ENCODE results near the gene ARHGAP29.

DNA sequence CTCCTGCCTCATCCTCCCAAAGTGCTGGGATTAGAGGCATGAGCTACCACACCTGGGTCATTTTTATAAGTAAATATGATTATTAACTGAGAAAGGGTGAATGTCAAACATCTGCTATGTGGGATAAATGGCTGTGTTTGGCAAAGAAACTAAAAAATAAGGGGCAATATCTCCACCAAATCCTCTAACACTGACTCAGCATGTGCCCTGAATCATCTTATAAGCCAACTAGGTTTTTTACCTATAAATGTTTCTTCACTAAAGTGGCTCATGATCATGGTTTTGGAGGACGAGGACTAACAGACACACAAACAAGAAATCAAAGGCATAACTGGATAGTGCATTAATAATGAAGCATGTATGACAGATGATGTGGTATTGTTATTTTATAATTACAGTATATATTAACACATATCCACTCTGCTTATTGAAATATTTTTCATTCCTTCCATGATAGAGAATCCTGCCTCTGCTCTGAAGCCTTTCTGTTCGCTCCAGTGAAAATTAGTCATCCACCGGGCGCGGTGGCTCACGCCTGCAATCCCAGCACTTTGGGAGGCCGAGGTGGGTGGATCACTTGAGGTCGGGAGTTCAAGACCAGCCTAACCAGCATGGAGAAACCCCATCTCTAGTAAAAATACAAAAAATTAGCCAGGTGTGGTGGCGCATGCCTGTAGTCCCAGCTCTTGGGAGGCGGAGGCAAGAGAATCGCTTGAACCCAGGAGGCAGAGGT is 11.7 kb upstream of the ARHGAP29 start:
- TF ChIP-seq GATA3 (IDR thresholded peaks at IDR 0.05; ENCODE audit: low read depth, low read length): no peak
- no peak for TF ChIP-seq GATA2 (IDR thresholded peaks at IDR 0.05; ENCODE audit: low read depth, low read length)

Data from SH-SY5Y (cell line).